ENCODE results near the gene NTM. TPM values are rescaled to one million over a fixed set of nuclear protein-coding genes. Genes with fewer than 3 reads are reported as not detected.

NTM gene
- total RNA-seq, 2 donors from 2014 or later: 0.26 to 3.6 TPM

GRCh38 chr11:132300283-132300682 lies 929.9 kb downstream of the NTM start:
- H3K4me1 ChIP-seq: no peaks in the 10 kb centered on the region
- DNase-seq: no peak
- H3K4me3 ChIP-seq: no peak overlapping the region
- intact Hi-C loops (cut with DNase I): no loop called here
- H3K27me3 ChIP-seq: no peaks in the 10 kb centered on the region
- no peak for TF ChIP-seq CTCF (IDR thresholded peaks at IDR 0.05)
- H3K36me3 ChIP-seq (replicated peaks in 1 of 2; ENCODE audit: insufficient read depth in 1 of 2, low read depth in 2 of 2): no peaks in the 10 kb centered on the region
- H3K9me3 ChIP-seq: no peaks in the 10 kb centered on the region
- no peak overlapping the region for H3K27ac ChIP-seq
- no peak for ATAC-seq
- 53% methylated on average over 5 of the region's 5 CpGs for WGBS, 2 donors

- H3K9me3 ChIP-seq: no peaks in the 10 kb centered on the region
- no peak overlapping the region for H3K4me3 ChIP-seq
- DNase-seq (no peak), ATAC-seq (no peak)
- no peaks in the 10 kb centered on the region for H3K36me3 ChIP-seq (replicated peaks in 1 of 2; ENCODE audit: insufficient read depth in 1 of 2, low read depth in 2 of 2)
- H3K27ac ChIP-seq: no peak overlapping the region
- no peak for TF ChIP-seq CTCF (IDR thresholded peaks at IDR 0.05)
- TF ChIP-seq POLR2A (IDR thresholded peaks at IDR 0.05): no peak
- intact Hi-C loops (cut with DNase I): no loop called here
- H3K27me3 ChIP-seq: no peaks in the 10 kb centered on the region
- no peaks in the 10 kb centered on the region for H3K4me1 ChIP-seq
- WGBS, 2 donors: 15 to 39% methylated on average over 1 of the region's 1 CpG
Measured at GRCh38 chr11:132301465-132301864, 931.0 kb downstream of the NTM start.

- Histone ChIP-seq H3K27me3 (no peaks in the 10 kb centered on the region), H3K36me3 (replicated peaks in 1 of 2; ENCODE audit: insufficient read depth in 1 of 2, low read depth in 2 of 2) (no peaks in the 10 kb centered on the region), H3K4me3 (no peak overlapping the region), H3K27ac (no peak overlapping the region), H3K9me3 (no peaks in the 10 kb centered on the region), H3K4me1 (no peaks in the 10 kb centered on the region)
- no peak for TF ChIP-seq POLR2A (IDR thresholded peaks at IDR 0.05)
- TF ChIP-seq CTCF (IDR thresholded peaks at IDR 0.05): no peak
- 68 to 80% methylated on average over 3 of the region's 3 CpGs for WGBS, 2 donors
- no peak for ATAC-seq
- intact Hi-C loops (cut with DNase I): no loop called here
- DNase-seq: no peak
Measured at GRCh38 chr11:132301900-132302299, 931.5 kb downstream of the NTM start.

GRCh38 chr11:132307309-132308020 lies 937.0 kb downstream of the NTM start:
- Histone ChIP-seq H3K9me3 (no peaks in the 10 kb centered on the region), H3K27me3 (no peaks in the 10 kb centered on the region), H3K27ac (no peak overlapping the region), H3K4me1 (no peaks in the 10 kb centered on the region), H3K36me3 (replicated peaks in 1 of 2; ENCODE audit: insufficient read depth in 1 of 2, low read depth in 2 of 2) (no peaks in the 10 kb centered on the region), H3K4me3 (no peak overlapping the region)
- TF ChIP-seq CTCF (IDR thresholded peaks at IDR 0.05) (no peak), POLR2A (IDR thresholded peaks at IDR 0.05) (no peak)
- intact Hi-C loops (cut with DNase I): no loop called here
- WGBS, 2 donors: 72 to 75% methylated on average over 21 of the region's 21 CpGs
- ATAC-seq: no peak
- no peak for DNase-seq
